Measurements from ENCODE around the gene ASPG. TPM values are rescaled to one million over a fixed set of nuclear protein-coding genes. Genes with fewer than 3 reads are reported as not detected.

The ASPG gene
- total RNA-seq, 4 donors from 2014 or later, result 12.2 to 78.2 (median 40.8) TPM

- Histone ChIP-seq H3K4me1 (peaks cover 4 to 47% (median 14%) of the 10 kb centered on the region in 3 donors), H3K4me3 (no peak overlapping the region), H3K36me3 (no peaks in the 10 kb centered on the region), H3K27ac (peak overlapping the region in 2 of 4 donors; percentile 33 to 44), H3K9me3 (no peaks in the 10 kb centered on the region), H3K27me3 (peaks cover 0 to 15% (median 0%) of the 10 kb centered on the region in 4 donors)
- DNase-seq, result no peak
- WGBS, 2 donors, result 48 to 61% methylated on average over 4 of the region's 22 CpGs
- TF ChIP-seq POLR2A (IDR thresholded peaks at IDR 0.05), result no peak
- TF ChIP-seq CTCF (IDR thresholded peaks at IDR 0.05), result no peak
- intact Hi-C loops (cut with DNase I), result loop anchor here (10.0 kb wide), 1 partner anchor 486 kb away; no protein-coding TSS in a partner anchor
These were observed 63.2 kb downstream of the ASPG start for GRCh38 chr14:104148433-104149277.

- TF ChIP-seq CTCF (IDR thresholded peaks at IDR 0.05), result no peak
- TF ChIP-seq POLR2A (IDR thresholded peaks at IDR 0.05), result no peak
- Histone ChIP-seq H3K27ac (peak overlapping the region in 2 of 4 donors; percentile 33 to 44), H3K36me3 (no peaks in the 10 kb centered on the region), H3K9me3 (no peaks in the 10 kb centered on the region), H3K27me3 (peaks cover 0 to 15% (median 0%) of the 10 kb centered on the region in 4 donors), H3K4me1 (peaks cover 4 to 47% (median 14%) of the 10 kb centered on the region in 3 donors), H3K4me3 (no peak overlapping the region)
- WGBS, 2 donors, result no CpG with 5 or more reads among the region's 11 CpGs
- DNase-seq, result no peak
- intact Hi-C loops (cut with DNase I), result loop anchor here (10.0 kb wide), 1 partner anchor 486 kb away; no protein-coding TSS in a partner anchor
These were observed 63.7 kb downstream of the ASPG start for GRCh38 chr14:104149278-104149595.

GRCh38 chr14:104149617-104150135, 64.2 kb downstream of the ASPG start:
- no peak for TF ChIP-seq CTCF (IDR thresholded peaks at IDR 0.05)
- no peak for TF ChIP-seq POLR2A (IDR thresholded peaks at IDR 0.05)
- Histone ChIP-seq H3K36me3 (no peaks in the 10 kb centered on the region), H3K4me1 (peaks cover 4 to 47% (median 14%) of the 10 kb centered on the region in 3 donors), H3K9me3 (no peaks in the 10 kb centered on the region), H3K4me3 (no peak overlapping the region), H3K27me3 (peaks cover 0 to 15% (median 0%) of the 10 kb centered on the region in 4 donors), H3K27ac (peak overlapping the region in 2 of 4 donors; percentile 33 to 44)
- intact Hi-C loops (cut with DNase I), result loop anchor here (10.0 kb wide), 1 partner anchor 485 kb away; no protein-coding TSS in a partner anchor
- no peak for DNase-seq
- WGBS, 2 donors, result 63% methylated on average over 2 of the region's 12 CpGs; no CpG with 5 or more reads in 1 of the 2 donors

- TF ChIP-seq POLR2A (IDR thresholded peaks at IDR 0.05) (no peak), CTCF (IDR thresholded peaks at IDR 0.05) (no peak)
- peaks cover 4 to 54% (median 14%) of the 10 kb centered on the region in 3 donors for H3K4me1 ChIP-seq
- H3K27ac ChIP-seq, result peak overlapping the region in 1 of 4 donors; percentile 44
- H3K36me3 ChIP-seq, result no peaks in the 10 kb centered on the region
- peaks cover 0 to 12% (median 0%) of the 10 kb centered on the region in 4 donors for H3K27me3 ChIP-seq
- WGBS, 2 donors, result 70% methylated on average over 2 of the region's 19 CpGs; no CpG with 5 or more reads in 1 of the 2 donors
- no peak for DNase-seq
- no peak overlapping the region for H3K4me3 ChIP-seq
- intact Hi-C loops (cut with DNase I), result no loop called here
- no peaks in the 10 kb centered on the region for H3K9me3 ChIP-seq
These were observed 64.9 kb downstream of the ASPG start for GRCh38 chr14:104150136-104151025.

Measured in esophagus squamous epithelium (tissue), 5 donors.